ENCODE data around the gene GRIP1.

The GRIP1 gene

DNA sequence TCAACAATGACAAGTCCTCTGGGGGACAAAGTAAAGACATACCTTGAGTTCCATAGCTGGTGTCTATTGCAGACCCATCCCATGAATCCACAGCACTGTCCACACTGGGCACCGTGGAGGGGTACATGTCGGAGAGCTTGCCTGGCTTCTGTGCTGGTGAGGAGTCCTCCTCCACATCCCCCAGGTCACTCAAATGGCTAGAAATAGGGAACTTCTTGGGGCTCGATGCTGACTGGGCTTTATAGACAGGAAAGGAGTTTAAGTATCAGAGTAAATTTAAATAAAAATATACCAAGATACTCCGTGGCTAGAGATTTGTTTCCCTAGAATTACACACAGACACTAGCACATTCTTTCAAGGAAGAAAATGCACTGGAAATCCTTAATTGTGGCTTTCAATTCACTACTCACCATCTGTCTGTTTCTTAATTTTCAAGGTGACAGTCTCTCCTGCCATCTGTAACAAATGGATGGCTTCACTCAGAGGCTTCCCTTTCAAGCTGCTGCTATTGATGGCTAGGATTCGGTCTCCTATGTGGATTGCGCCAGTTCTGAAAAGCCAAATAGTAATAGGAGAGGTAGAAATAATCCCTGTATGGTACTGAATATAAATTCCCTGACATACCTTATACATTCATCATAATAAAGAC is 286.5 kb downstream of the GRIP1 start:
- no peak overlapping the region for H3K4me2 ChIP-seq (ENCODE audit: low read length)
- TF ChIP-seq, protein P1, sequence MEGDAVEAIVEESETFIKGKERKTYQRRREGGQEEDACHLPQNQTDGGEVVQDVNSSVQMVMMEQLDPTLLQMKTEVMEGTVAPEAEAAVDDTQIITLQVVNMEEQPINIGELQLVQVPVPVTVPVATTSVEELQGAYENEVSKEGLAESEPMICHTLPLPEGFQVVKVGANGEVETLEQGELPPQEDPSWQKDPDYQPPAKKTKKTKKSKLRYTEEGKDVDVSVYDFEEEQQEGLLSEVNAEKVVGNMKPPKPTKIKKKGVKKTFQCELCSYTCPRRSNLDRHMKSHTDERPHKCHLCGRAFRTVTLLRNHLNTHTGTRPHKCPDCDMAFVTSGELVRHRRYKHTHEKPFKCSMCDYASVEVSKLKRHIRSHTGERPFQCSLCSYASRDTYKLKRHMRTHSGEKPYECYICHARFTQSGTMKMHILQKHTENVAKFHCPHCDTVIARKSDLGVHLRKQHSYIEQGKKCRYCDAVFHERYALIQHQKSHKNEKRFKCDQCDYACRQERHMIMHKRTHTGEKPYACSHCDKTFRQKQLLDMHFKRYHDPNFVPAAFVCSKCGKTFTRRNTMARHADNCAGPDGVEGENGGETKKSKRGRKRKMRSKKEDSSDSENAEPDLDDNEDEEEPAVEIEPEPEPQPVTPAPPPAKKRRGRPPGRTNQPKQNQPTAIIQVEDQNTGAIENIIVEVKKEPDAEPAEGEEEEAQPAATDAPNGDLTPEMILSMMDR (IDR thresholded peaks at IDR 0.05), result no peak
- H3K9me3 ChIP-seq (ENCODE audit: control insufficient read depth, low read length), result no peaks in the 10 kb centered on the region
- H3K27me3 ChIP-seq (ENCODE audit: control insufficient read depth, insufficient read depth, low read length), result no peaks in the 10 kb centered on the region
- H3K36me3 ChIP-seq (ENCODE audit: control insufficient read depth, insufficient read depth, low read length), result no peaks in the 10 kb centered on the region
- H3K79me2 ChIP-seq, result no peaks in the 10 kb centered on the region
- no peak overlapping the region for H3K4me3 ChIP-seq (ENCODE audit: low read depth, low read length)
- H3K4me1 ChIP-seq, result no peaks in the 10 kb centered on the region
- H2AFZ ChIP-seq, result no peak overlapping the region
- no peak overlapping the region for H3K27ac ChIP-seq
- H3K9ac ChIP-seq, result no peak overlapping the region

GRCh38 chr12:66388517-66388916 is 290.4 kb downstream of the GRIP1 start:
- no peak overlapping the region for H3K27ac ChIP-seq
- no peaks in the 10 kb centered on the region for H3K36me3 ChIP-seq (ENCODE audit: control insufficient read depth, insufficient read depth, low read length)
- no peak overlapping the region for H2AFZ ChIP-seq
- H3K4me3 ChIP-seq (ENCODE audit: low read depth, low read length), result no peak overlapping the region
- no peaks in the 10 kb centered on the region for H3K4me1 ChIP-seq
- no peak overlapping the region for H3K4me2 ChIP-seq (ENCODE audit: low read length)
- TF ChIP-seq, protein P1 (IDR thresholded peaks at IDR 0.05), result no peak
- no peaks in the 10 kb centered on the region for H3K9me3 ChIP-seq (ENCODE audit: control insufficient read depth, low read length)
- H3K79me2 ChIP-seq, result no peaks in the 10 kb centered on the region
- H3K9ac ChIP-seq, result no peak overlapping the region
- no peaks in the 10 kb centered on the region for H3K27me3 ChIP-seq (ENCODE audit: control insufficient read depth, insufficient read depth, low read length)

GRCh38 chr12:66387117-66387516 is 291.8 kb downstream of the GRIP1 start:
- Histone ChIP-seq H2AFZ (no peak overlapping the region), H3K4me2 (ENCODE audit: low read length) (no peak overlapping the region), H3K27me3 (ENCODE audit: control insufficient read depth, insufficient read depth, low read length) (no peaks in the 10 kb centered on the region), H3K4me1 (no peaks in the 10 kb centered on the region), H3K4me3 (ENCODE audit: low read depth, low read length) (no peak overlapping the region), H3K27ac (no peak overlapping the region), H3K36me3 (ENCODE audit: control insufficient read depth, insufficient read depth, low read length) (no peaks in the 10 kb centered on the region), H3K79me2 (no peaks in the 10 kb centered on the region), H3K9ac (no peak overlapping the region), H3K9me3 (ENCODE audit: control insufficient read depth, low read length) (no peaks in the 10 kb centered on the region)
- TF ChIP-seq, protein P1 (IDR thresholded peaks at IDR 0.05), result no peak

DNA sequence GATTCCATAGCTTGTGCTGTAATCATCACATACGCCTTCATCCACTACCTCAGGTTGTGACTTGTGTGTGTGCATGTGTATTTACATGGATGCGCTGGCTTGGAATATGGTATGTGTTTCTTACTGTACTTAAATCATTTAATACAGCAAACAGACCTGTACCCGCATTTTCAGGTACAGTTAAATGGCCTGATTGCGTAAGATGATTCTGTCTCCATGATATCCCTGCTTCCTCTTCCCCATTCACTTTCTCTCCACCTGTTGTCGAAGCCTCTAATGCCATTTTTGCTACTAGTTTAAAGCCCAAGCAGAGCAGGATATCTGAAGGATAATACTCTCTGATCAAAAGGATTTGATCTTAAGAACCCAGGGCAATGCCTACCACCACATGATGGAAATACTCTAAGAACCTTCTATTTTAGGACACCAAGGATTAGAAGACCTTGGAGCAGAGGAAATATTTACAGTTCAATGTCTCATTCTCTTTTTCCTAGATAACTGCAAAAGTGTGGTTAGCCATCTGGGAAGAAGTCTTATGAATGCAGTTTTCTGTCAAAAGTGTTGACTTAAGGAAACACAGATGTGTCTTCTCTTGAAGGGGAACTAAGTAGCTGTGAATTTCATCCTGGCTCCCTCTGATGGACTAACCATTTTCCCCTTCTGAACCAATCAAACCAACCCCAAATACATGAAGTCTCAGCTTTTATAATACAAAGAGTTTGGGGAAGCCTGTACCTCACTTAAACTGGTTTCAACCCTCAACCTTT is 297.9 kb downstream of the GRIP1 start:
- TF ChIP-seq, protein P1 (IDR thresholded peaks at IDR 0.05), result no peak
- H2AFZ ChIP-seq, result no peak overlapping the region
- H3K27me3 ChIP-seq (ENCODE audit: control insufficient read depth, insufficient read depth, low read length), result no peaks in the 10 kb centered on the region
- no peak overlapping the region for H3K4me2 ChIP-seq (ENCODE audit: low read length)
- H3K9me3 ChIP-seq (ENCODE audit: control insufficient read depth, low read length), result no peaks in the 10 kb centered on the region
- no peak overlapping the region for H3K4me3 ChIP-seq (ENCODE audit: low read depth, low read length)
- H3K36me3 ChIP-seq (ENCODE audit: control insufficient read depth, insufficient read depth, low read length), result no peaks in the 10 kb centered on the region
- H3K79me2 ChIP-seq, result no peaks in the 10 kb centered on the region
- no peak overlapping the region for H3K27ac ChIP-seq
- no peaks in the 10 kb centered on the region for H3K4me1 ChIP-seq
- no peak overlapping the region for H3K9ac ChIP-seq

Data from parathyroid adenoma (tissue), 2 donors.